Pancreas (tissue), 10 donors: Measurements from ENCODE around the gene PHETA1. TPM values are rescaled to one million over a fixed set of nuclear protein-coding genes. Genes with fewer than 3 reads are reported as not detected.
A peak's percentile ranks its signal among the peaks of the same experiment; 100 is the strongest.

ENCODE experiments used
- ATAC-seq, 4 donors: fragments of 200-7000 bp; cut with Tn5 transposase; one replicate each; pipeline versions ENCODE4 v1.8.0 to v1.9.1; 2020; ENCODE audit warnings: mild to moderate bottlenecking in 4 of 4, moderate library complexity in 4 of 4
- DNase-seq, 6 donors: peaks; one replicate each; pipeline ENCODE4 v3.0.0-alpha.2; 2020
- FAIRE-seq: peaks from 2 replicates; lab custom pipeline; 2012; peaks lifted over from hg19 to GRCh38; lab: Jason Lieb, UNC
- H3K27ac ChIP-seq, 4 donors: fragments of 200-600 bp; sonication (generic); 1 replicate in 3 of 4; 2 replicates in 1 of 4; pipeline versions ENCODE4 v1.5.0 to v1.8.0; 2020
- H3K27me3 ChIP-seq, 4 donors: fragments of 200-600 bp; one replicate each; pipeline ENCODE4 v1.8.0; 2021
- H3K36me3 ChIP-seq, 3 donors: fragments of 200-600 bp; sonication (generic) in 1 of 3; one replicate each; pipeline versions ENCODE4 v1.5.0 to v1.8.0; 2020 to 2021
- H3K4me1 ChIP-seq, 3 donors: fragments of 200-600 bp; one replicate each; pipeline ENCODE4 v1.8.0; 2021
- H3K4me3 ChIP-seq, 4 donors: fragments of 200-600 bp; sonication (generic) in 2 of 4; one replicate each; pipeline versions ENCODE4 v1.5.0 to v1.8.0; 2020 to 2021
- H3K9me3 ChIP-seq, 4 donors: fragments of 200-600 bp; one replicate each; pipeline ENCODE4 v1.8.0; 2021
- WGBS, 2 donors: extraction: QIAGEN DNeasy Blood & Tissue Kit; methylation state at CpG; one replicate each; pipeline ENCODE4 v1.1.7; 2013; 5-methylcytosine and 5-hydroxymethylcytosine counted together
- intact Hi-C, 3 donors: fragments of 100-400 bp; cut with DNase I; formaldehyde crosslinking; loops; one replicate each; pipeline versions ENCODE4 v1.11.1 to v1.14.2; 2022
- polyA plus RNA-seq, 2 donors: library from polyadenylated mRNA; stranded (reverse); fragments of 200-250 nt; gene quantifications; one replicate each; pipeline ENCODE4 v1.2.3, GENCODE V29; 2013
- total RNA-seq, 6 donors: library from RNA; stranded (reverse); fragmentation: NEBNext Ultra II Directional in 4 of 6; extraction: Animal tissue kit (Norgen Biotek cat#: 25700) in 4 of 6; gene quantifications; one replicate each; pipeline versions ENCODE4 v1.2.1 to v1.2.4, GENCODE V29; 2021 to 2023
- TF ChIP-seq, protein P1 (sequence below), 4 donors: fragments of 200-600 bp; sonication (generic) in 3 of 4; IDR thresholded peaks; one replicate each; pipeline versions ENCODE4 v1.5.0 to v1.8.0; 2021; ENCODE audit warnings: antibody characterized with exemption in 4 of 4
- donor health status: healthy with polysubstance abuse.
- donor health status: DM: no; HTN: no; CAD: no; lungs with moderate emphysema.
- donor health status: DM: no; HTN: no; CAD: no.
- donor health status: control.
- donor health status: control.
- donor health status: Bipolar disorder and iron deficiency.
- donor health status: DM: yes; HTN: yes; CAD: no.
- donor health status: DM: no; HTN: no; CAD: no.
- donor health status: DM: no; HTN: no; CAD: no.
- donor health status: DM: yes; HTN: yes; CAD: no.

Gene PHETA1, protein sequence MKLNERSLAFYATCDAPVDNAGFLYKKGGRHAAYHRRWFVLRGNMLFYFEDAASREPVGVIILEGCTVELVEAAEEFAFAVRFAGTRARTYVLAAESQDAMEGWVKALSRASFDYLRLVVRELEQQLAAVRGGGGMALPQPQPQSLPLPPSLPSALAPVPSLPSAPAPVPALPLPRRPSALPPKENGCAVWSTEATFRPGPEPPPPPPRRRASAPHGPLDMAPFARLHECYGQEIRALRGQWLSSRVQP
- 10 to 100 TPM; 17.7 to 25.3 (median 18.6) TPM for total RNA-seq
- polyA plus RNA-seq = 10 to 100 TPM; 11.2 to 19.8 TPM

DNA sequence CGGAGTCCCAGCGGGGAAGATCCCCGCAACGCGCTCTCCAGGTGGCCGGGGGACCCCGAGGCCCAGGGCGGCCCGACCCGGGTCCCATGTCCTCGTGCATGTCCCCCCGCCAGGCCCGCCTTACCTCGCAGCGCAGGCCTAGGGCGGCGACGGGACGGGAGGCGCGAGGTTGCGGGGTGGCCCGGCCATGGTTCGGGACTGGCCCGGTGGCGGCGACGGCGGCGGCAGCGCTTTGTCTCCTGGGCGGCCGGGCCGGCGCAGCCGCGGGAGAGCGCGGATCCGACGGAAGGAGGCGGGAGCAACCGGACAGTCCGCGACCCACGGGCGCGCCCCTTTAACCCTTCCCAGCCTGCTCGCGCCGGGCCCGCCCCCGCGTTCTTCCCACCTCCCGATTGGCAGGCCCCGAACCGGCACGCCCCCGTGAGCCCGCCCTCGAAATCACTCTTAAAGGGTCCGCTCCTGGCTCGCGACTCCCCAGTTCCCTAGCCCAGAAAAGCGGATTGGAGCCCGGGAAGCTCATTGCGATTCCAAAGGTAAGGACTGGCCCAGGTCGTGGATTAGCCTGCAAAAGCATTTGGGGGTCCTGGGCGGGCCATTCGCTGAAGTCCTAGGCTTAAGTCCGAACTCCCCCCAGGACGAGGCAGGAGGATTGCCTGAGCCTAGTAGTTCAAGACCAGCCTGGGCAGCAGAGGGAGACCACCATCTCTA, at the start of gene PHETA1:
TSS of gene PHETA1 (minus strand) at position 308 of the 708 bp plus-strand sequence. CDS start 5,668 bp downstream, outside the sequence.
- Histone ChIP-seq H3K4me3 (peak within 1 kb of the TSS; percentile 78 to 99 (median 90)), H3K4me1 (peaks cover 4 to 24% (median 9%) of the 10 kb centered on the region in 3 donors), H3K27me3 (no peaks in the 10 kb centered on the region), H3K27ac (peak within 1 kb of the TSS; percentile 67 to 76 (median 74)), H3K36me3 (no peaks in the 10 kb centered on the region), H3K9me3 (no peaks in the 10 kb centered on the region)
- TF ChIP-seq, protein P1, sequence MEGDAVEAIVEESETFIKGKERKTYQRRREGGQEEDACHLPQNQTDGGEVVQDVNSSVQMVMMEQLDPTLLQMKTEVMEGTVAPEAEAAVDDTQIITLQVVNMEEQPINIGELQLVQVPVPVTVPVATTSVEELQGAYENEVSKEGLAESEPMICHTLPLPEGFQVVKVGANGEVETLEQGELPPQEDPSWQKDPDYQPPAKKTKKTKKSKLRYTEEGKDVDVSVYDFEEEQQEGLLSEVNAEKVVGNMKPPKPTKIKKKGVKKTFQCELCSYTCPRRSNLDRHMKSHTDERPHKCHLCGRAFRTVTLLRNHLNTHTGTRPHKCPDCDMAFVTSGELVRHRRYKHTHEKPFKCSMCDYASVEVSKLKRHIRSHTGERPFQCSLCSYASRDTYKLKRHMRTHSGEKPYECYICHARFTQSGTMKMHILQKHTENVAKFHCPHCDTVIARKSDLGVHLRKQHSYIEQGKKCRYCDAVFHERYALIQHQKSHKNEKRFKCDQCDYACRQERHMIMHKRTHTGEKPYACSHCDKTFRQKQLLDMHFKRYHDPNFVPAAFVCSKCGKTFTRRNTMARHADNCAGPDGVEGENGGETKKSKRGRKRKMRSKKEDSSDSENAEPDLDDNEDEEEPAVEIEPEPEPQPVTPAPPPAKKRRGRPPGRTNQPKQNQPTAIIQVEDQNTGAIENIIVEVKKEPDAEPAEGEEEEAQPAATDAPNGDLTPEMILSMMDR (IDR thresholded peaks at IDR 0.05) = no peak
- ATAC-seq (peak; percentile 85 to 94 (median 90)), DNase-seq (peak; percentile 94 to 97 (median 96)), FAIRE-seq (no peak)
- WGBS, 2 donors = 0 to 1% methylated on average over 38 to 72 of the region's 72 CpGs
- intact Hi-C loops = no loop called here

DNA sequence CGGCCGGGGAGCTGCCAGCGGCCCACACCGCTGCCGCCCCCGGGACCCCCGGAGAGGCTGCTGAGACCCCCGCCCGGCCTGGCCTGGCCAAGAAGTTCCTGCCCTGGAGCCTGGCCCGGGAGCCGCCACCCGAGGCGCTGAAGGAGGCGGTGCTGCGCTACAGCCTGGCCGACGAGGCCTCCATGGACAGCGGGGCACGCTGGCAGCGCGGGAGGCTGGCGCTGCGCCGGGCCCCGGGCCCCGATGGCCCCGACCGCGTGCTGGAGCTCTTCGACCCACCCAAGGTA, 49.6 kb upstream of the PHETA1 start:
- no peak for ATAC-seq
- 93% methylated on average over 29 to 30 of the region's 30 CpGs for WGBS, 2 donors
- intact Hi-C loops = no loop called here

DNA sequence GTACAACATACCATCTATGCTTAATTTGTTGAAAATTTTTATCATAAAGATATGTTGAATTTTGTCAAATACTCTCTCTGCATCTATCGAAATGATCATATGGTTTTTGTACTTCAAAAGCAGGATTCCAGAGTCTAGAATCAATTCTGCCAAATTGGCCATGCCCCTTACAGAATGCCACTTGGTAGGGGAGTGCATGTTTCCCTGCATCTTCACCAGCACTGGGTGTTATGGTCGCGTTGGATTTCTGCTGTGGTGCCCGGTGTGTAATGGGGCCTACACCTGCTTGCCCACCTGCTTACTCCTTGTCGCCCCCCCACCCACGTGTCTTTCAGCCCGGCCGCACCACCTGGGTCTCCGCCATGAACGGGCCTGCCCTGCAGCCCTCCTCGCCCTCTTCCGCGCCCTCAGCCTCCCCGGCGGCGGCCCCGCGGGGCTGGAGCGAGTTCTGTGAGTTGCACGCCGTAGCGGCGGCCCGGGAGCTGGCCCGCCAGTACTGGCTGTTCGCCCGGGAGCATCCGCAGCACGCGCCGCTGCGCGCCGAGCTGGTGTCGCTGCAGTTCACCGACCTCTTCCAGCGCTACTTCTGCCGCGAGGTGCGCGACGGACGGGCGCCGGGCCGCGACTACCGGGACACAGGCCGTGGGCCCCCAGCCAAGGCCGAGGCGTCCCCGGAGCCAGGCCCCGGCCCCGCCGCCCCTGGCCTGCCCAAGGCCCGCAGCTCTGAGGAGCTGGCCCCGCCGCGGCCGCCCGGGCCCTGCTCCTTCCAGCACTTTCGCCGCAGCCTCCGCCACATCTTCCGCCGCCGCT, 49.1 kb upstream of the PHETA1 start:
- H3K9me3 ChIP-seq = no peaks in the 10 kb centered on the region
- TF ChIP-seq, protein P1 (IDR thresholded peaks at IDR 0.05) = no peak
- ATAC-seq (no peak), DNase-seq (peak in 1 of 6 donors; percentile 60), FAIRE-seq (no peak)
- intact Hi-C loops = no loop called here
- no peaks in the 10 kb centered on the region for H3K27me3 ChIP-seq
- H3K36me3 ChIP-seq = peaks cover 0 to 8% (median 0%) of the 10 kb centered on the region in 3 donors
- H3K4me1 ChIP-seq = peaks cover 0 to 3% (median 0%) of the 10 kb centered on the region in 3 donors
- no peak overlapping the region for H3K27ac ChIP-seq
- WGBS, 2 donors = 89 to 93% methylated on average over 43 to 67 of the region's 67 CpGs
- H3K4me3 ChIP-seq = no peak overlapping the region

More for the DNA sequence above, 49.6 kb upstream of the PHETA1 start:
- TF ChIP-seq, protein P1 (IDR thresholded peaks at IDR 0.05) = no peak
- Histone ChIP-seq H3K36me3 (peaks cover 0 to 8% (median 0%) of the 10 kb centered on the region in 3 donors), H3K9me3 (no peaks in the 10 kb centered on the region), H3K27me3 (no peaks in the 10 kb centered on the region), H3K4me1 (no peaks in the 10 kb centered on the region), H3K4me3 (no peak overlapping the region), H3K27ac (no peak overlapping the region)
- FAIRE-seq (no peak), DNase-seq (peak in 1 of 6 donors; percentile 59)

DNA sequence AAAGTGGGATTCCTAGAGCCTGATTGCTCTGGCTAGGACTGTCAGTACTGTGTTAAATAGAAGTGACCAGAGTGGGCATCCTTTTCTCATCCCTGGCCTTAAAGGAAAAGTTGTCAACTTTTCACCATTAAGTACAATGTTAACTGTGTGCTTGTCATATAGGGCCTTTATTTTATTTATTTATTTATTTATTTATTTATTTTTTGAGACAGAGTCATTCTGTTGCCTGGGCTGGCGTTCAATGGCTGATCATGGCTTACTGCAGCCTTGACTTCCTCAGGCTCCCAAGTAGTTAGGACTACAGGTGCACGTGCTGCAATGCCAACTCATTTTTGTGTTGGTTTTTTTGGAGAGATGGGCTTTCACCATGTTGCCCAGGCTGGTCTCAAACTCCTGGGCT, 48.4 kb upstream of the PHETA1 start:
- intact Hi-C loops = no loop called here
- Histone ChIP-seq H3K4me1 (peaks cover 0 to 3% (median 0%) of the 10 kb centered on the region in 3 donors), H3K27me3 (no peaks in the 10 kb centered on the region), H3K9me3 (no peaks in the 10 kb centered on the region), H3K4me3 (no peak overlapping the region), H3K27ac (no peak overlapping the region), H3K36me3 (peaks cover 0 to 8% (median 0%) of the 10 kb centered on the region in 3 donors)
- TF ChIP-seq, protein P1 (IDR thresholded peaks at IDR 0.05) = no peak
- ATAC-seq = no peak
- 92 to 93% methylated on average over 2 of the region's 2 CpGs for WGBS, 2 donors
- no peak for FAIRE-seq
- DNase-seq = no peak
